ENCODE data around the gene FGFR1OP2.

Gene FGFR1OP2

DNA sequence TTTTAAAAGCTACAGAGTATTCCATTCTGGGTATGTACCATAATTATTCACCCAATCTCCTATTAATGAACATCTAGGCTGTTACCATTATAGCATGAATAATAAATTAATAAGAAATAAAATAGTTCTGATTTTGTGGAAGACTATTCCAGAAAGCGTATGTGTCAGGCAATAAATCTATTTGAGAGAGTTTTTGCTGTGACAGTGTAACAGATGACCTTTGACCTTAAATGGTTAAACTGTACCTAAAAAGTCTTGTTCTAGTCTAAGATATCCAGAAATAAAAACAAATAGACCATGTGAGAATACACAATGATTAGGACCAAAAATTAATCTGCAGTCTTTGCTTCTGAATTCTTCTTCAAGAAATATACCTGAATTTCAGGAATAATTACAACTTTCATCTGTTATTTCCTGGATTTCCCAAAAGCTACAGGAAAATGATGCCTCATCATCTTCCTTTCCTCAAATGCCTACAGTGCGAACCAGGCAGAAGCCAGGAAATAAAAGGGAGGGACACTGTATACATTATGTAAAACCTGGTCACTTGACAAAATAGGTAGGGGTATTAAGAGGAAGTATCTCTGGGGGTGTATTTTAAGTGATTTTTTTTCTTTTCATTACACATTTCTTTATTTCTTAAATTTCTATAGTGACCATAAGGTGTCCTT is 68.7 kb downstream of the FGFR1OP2 start:
- H3K27ac Mint-ChIP-seq, result no peak overlapping the region
- H3K36me3 Mint-ChIP-seq, result peaks cover 7% of the 10 kb centered on the region
- H3K9me3 Mint-ChIP-seq, result no peaks in the 10 kb centered on the region
- H3K27me3 Mint-ChIP-seq, result no peaks in the 10 kb centered on the region
- peaks cover 38% of the 10 kb centered on the region for H3K4me1 Mint-ChIP-seq
- H3K4me3 Mint-ChIP-seq, result no peak overlapping the region

DNA sequence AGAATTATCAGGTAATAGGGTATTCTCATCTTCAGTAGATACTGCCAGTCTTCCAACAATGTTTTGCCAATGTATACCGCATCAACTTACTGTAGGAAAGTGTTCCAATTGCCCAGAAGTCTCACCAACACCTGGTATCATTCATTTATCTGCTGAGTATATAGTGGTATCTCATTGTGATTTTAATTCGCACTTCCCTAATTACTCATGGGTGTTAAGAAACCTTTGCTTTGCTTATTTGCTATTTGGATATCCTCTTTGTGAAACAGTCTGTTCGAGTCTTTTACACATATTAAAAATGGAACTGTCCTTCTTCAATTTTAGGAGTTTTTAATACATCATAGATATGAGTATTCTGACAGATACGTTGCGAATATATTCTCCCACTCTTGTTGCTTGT is 69.8 kb downstream of the FGFR1OP2 start:
- Mint-ChIP-seq H3K27ac (no peak overlapping the region), H3K36me3 (peaks cover 7% of the 10 kb centered on the region), H3K27me3 (no peaks in the 10 kb centered on the region), H3K4me1 (peaks cover 47% of the 10 kb centered on the region), H3K9me3 (no peaks in the 10 kb centered on the region), H3K4me3 (no peak overlapping the region)

GRCh38 chr12:27009881-27010301 is 71.6 kb downstream of the FGFR1OP2 start:
- Mint-ChIP-seq H3K27me3 (no peaks in the 10 kb centered on the region), H3K4me1 (peaks cover 57% of the 10 kb centered on the region), H3K36me3 (peaks cover 7% of the 10 kb centered on the region), H3K4me3 (no peak overlapping the region), H3K27ac (peak overlapping the region; percentile 4), H3K9me3 (no peaks in the 10 kb centered on the region)

DNA sequence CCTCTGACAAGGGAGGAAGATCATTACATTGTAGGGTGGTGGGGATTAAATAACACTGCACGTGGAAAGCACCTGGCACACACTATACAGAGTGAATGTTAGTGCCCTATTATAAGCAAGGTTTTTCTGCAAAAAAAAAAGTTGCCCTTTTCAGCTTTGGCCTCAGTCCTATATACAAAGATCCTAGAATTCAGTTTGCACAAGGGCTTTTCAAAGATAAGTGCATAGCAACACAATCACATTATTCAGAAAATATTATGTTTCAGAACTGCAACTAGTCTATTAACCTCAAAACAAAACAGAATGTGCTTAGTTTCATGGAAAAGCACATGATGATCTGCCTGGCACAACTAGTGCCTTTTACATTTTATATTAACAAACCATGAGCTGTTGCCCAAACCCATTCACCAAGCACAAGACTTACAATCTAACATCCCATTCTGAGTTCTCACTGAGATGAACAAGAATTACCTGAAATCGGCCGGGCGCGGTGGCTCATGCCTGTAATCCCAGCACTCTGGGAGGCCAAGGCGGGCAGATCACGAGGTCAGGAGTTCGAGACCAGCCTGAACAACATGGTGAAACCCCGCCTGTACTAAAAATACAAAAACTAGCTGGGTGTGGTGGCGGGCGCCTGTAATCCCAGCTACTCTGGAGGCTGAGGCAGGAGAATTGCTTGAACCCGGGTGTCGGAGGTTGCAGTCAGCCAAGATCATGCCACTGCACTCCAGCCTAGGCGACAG is 74.1 kb downstream of the FGFR1OP2 start:
- peak overlapping the region; percentile 94 for H3K4me3 Mint-ChIP-seq
- no peaks in the 10 kb centered on the region for H3K9me3 Mint-ChIP-seq
- no peak overlapping the region for H3K27ac Mint-ChIP-seq
- no peaks in the 10 kb centered on the region for H3K27me3 Mint-ChIP-seq
- H3K4me1 Mint-ChIP-seq, result peaks cover 60% of the 10 kb centered on the region
- H3K36me3 Mint-ChIP-seq, result peaks cover 7% of the 10 kb centered on the region

DNA sequence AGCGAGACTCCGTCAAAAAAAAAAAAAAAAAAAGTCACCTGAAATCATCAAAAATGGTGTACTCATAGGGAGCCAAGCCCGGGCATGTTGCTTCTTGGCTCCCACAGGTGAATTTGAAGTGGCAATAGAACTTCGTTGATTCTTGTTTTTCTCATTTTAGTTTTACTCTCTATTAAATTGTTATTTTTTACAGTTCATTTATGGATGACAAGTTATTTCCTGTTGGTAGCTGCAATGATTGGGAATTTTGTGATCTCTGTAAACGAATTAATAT is 74.6 kb downstream of the FGFR1OP2 start:
- H3K9me3 Mint-ChIP-seq, result no peaks in the 10 kb centered on the region
- peaks cover 7% of the 10 kb centered on the region for H3K36me3 Mint-ChIP-seq
- H3K4me1 Mint-ChIP-seq, result peaks cover 60% of the 10 kb centered on the region
- H3K27ac Mint-ChIP-seq, result no peak overlapping the region
- no peaks in the 10 kb centered on the region for H3K27me3 Mint-ChIP-seq
- peak overlapping the region; percentile 94 for H3K4me3 Mint-ChIP-seq

- H3K4me1 Mint-ChIP-seq, result peaks cover 54% of the 10 kb centered on the region
- H3K9me3 Mint-ChIP-seq, result no peaks in the 10 kb centered on the region
- H3K27me3 Mint-ChIP-seq, result no peaks in the 10 kb centered on the region
- H3K4me3 Mint-ChIP-seq, result peak overlapping the region; percentile 94
- peak overlapping the region; percentile 87 for H3K27ac Mint-ChIP-seq
- H3K36me3 Mint-ChIP-seq, result peaks cover 5% of the 10 kb centered on the region
Observed at GRCh38 chr12:27013611-27014084, 75.4 kb downstream of the FGFR1OP2 start.

DNA sequence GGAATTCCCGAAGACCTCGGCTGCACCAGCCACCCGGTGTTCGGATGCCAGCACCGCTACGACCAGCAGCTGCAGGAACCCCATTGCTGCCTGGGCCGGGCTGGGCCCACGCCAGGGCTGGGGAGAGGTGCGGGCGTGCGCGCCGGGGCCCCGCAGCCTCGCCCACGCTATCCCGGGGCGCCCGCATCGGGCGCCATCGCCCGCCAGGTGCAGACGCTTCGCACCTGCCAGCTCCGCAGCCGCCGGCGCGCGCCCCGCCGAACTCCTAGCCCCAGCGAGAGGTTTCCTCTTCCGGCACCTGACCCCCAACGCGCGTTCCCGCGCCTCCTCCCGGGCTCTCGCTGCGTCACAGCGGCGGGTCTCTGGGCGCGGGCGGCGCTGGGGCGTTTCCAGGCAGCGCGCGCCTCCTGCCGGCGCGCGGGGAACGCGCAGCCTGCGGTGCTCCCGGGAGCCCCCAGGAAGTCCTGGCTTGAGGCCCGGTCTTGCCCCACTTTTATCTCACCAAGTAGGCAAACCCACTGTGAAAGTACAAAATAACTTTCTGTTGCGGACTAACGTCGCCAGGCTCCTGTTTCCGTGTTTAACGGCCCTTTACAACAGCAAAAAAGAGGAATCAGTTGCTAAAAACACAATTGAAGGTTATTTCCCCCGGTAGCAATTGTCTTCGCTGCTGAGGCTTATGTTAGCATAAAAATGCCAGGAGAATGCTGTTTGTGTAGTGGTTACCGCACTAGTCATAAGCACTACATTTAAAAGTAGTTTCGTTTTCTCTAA is 76.0 kb downstream of the FGFR1OP2 start, which contains the start of gene TM7SF3:
Gene TM7SF3 (minus strand): TSS at position 300 of the 774 bp plus-strand sequence. CDS start 216 bp downstream, at position 84.
- Mint-ChIP-seq H3K27ac (peak within 1 kb of the TSS; percentile 92), H3K4me3 (peak within 1 kb of the TSS; percentile 94), H3K27me3 (no peaks in the 10 kb centered on the region), H3K9me3 (no peaks in the 10 kb centered on the region), H3K4me1 (peaks cover 54% of the 10 kb centered on the region), H3K36me3 (peaks cover 5% of the 10 kb centered on the region)

DNA sequence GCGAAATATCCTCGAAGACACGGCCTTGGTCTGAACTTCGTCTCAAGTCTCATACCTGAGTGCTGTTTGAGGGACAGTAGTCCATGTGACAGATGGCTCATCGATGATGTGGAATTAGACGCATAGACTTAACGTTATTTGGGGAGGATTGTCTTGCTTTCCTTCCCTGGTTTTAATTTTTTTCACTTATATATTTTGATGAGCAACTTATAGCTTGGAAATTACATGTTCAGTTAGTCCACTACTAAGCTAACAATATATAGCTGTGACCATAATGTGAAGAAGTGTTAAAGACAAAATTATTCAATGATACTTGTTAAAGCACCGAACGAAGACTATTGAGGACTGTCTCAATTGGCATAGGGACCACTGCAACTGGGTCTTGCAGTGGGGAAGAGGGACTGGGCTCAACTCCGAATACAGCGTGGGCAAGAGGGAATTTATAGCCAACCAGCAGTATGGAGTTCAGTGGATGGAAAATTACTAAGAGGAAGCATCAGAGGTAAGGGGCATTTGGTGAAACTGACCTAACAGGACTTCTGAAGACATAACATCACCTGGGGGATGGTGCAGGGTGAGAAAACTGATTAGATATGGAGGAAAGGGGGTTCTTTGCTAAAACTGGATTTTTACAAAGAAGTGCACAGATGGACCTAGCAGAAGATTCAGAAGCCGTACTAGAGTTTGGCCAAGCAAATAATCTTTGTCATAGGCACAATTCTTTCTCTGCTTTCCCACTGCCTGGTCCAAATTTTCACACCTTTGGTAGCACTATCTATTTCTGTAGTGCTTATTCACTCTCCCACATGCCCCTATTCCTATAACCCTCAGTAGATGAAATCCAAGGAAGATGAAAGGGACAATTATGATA is 76.8 kb downstream of the FGFR1OP2 start:
- H3K36me3 Mint-ChIP-seq, result peaks cover 5% of the 10 kb centered on the region
- no peaks in the 10 kb centered on the region for H3K9me3 Mint-ChIP-seq
- peak overlapping the region; percentile 92 for H3K27ac Mint-ChIP-seq
- peaks cover 51% of the 10 kb centered on the region for H3K4me1 Mint-ChIP-seq
- H3K4me3 Mint-ChIP-seq, result peak overlapping the region; percentile 94
- H3K27me3 Mint-ChIP-seq, result no peaks in the 10 kb centered on the region

- Mint-ChIP-seq H3K36me3 (peaks cover 4% of the 10 kb centered on the region), H3K9me3 (no peaks in the 10 kb centered on the region), H3K27ac (peak overlapping the region; percentile 92), H3K4me3 (peak overlapping the region; percentile 45), H3K4me1 (peaks cover 45% of the 10 kb centered on the region), H3K27me3 (no peaks in the 10 kb centered on the region)
Observed at GRCh38 chr12:27015730-27016076, 77.4 kb downstream of the FGFR1OP2 start.
